ENCODE results near the gene BCL11B.

BCL11B gene

DNA sequence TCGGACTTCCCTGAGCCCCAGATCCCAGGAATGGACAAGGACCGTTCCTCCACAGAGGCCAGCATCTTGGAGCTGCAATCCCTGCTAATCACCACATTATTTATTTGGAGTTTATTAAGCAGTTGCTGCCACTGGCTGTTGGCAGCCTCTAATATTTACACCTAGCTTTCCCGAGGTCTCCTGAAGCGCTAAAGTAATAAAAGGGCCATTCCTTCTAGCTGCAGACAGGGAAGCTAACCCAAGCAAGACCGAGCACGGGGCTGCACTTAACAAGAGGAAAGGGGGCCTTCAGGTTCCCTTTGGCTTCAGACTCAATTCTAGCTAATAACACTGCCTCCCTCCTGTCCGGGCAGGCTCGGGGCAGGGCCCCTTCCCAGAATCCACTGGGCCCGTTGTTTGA lies 63.7 kb downstream of the BCL11B start:
- no peak for TF ChIP-seq CTCF (IDR thresholded peaks at IDR 0.05; ENCODE audit: low read depth, low read length, missing control alignments)
- no peak overlapping the region for H3K4me3 ChIP-seq (replicated peaks; ENCODE audit: low read depth, low read length)
- no peak for DNase-seq (ENCODE audit: extremely low read depth, low read depth)

DNA sequence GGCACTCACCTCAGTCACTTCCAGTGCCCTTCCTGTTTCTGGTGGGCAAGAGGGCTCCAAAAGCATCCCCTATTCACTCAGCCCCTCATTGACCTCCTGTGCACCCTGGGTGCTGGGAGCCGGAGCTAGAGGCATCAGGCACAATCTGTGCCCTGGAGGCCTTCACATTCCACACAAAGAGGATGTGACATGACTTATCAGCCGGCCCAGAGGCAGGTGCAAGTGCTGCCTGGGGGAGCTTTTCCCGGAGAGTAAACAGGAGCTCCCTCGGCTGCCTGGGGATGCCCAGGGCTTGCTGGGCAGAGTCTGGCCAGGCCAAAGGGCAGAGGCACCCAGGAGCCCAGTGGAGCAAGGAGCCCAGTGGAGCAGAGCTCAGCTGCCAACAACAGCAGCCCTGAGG lies 64.5 kb downstream of the BCL11B start:
- no peak overlapping the region for H3K4me3 ChIP-seq (replicated peaks; ENCODE audit: low read depth, low read length)
- DNase-seq (ENCODE audit: extremely low read depth, low read depth) = no peak
- TF ChIP-seq CTCF (IDR thresholded peaks at IDR 0.05; ENCODE audit: low read depth, low read length, missing control alignments) = no peak

DNA sequence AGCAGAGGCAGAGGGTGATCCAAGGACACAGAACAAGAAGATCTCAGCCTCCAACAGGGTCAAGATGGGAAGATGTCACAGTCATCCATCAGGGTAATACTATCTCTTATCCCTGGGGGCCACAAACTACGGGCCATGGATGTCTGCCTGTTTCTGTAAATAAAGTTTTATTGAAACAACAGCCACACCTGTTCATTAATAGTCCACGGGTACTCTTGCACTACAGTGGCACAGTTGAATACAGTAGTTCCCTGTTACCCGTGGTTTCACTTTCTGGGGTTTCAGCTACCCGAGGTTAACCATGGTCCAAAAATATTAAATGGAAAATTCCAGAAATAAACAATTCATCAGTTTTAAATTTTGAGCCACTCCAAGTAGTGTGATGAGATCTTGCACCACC lies 65.9 kb downstream of the BCL11B start:
- H3K4me3 ChIP-seq (replicated peaks; ENCODE audit: low read depth, low read length) = no peak overlapping the region
- no peak for DNase-seq (ENCODE audit: extremely low read depth, low read depth)
- TF ChIP-seq CTCF (IDR thresholded peaks at IDR 0.05; ENCODE audit: low read depth, low read length, missing control alignments) = no peak

DNA sequence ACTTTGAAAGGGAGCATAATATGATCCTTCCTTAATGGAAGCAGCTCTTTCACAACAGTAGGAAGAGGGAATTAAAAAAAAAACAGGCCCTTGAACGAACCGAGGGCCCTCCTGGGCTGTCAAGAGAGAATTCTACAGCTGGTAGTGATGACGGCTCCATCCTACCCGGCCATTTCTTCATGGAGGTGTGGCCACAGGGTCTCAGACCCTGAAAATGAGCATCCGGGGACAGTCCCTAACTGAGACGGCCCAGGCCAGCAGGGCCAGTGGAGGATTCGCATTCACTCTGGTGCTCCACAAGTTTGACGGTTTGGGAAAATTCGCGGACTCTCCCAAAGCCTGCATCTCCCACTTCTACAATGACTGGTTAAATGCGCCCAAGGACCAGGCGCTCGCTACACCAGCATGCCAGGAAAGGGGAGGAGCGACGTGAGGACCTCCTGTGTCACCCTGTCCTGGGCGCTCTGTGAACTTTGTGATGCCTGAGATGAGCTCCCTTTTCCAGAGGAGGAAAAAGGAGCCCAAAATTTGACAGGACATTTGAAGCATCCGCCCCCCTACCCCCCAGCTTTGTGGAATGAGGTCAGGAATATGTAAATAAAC lies 66.8 kb downstream of the BCL11B start:
- TF ChIP-seq CTCF (IDR thresholded peaks at IDR 0.05; ENCODE audit: low read depth, low read length, missing control alignments) = no peak
- H3K4me3 ChIP-seq (replicated peaks; ENCODE audit: low read depth, low read length) = no peak overlapping the region
- DNase-seq (ENCODE audit: extremely low read depth, low read depth) = no peak

- H3K4me3 ChIP-seq (replicated peaks; ENCODE audit: low read depth, low read length) = no peak overlapping the region
- TF ChIP-seq CTCF (IDR thresholded peaks at IDR 0.05; ENCODE audit: low read depth, low read length, missing control alignments) = no peak
- DNase-seq (ENCODE audit: extremely low read depth, low read depth) = no peak
These were observed 68.2 kb downstream of the BCL11B start for GRCh38 chr14:99203801-99204200.

- TF ChIP-seq CTCF (IDR thresholded peaks at IDR 0.05; ENCODE audit: low read depth, low read length, missing control alignments) = no peak
- H3K4me3 ChIP-seq (replicated peaks; ENCODE audit: low read depth, low read length) = no peak overlapping the region
- DNase-seq (ENCODE audit: extremely low read depth, low read depth) = no peak
These were observed 68.9 kb downstream of the BCL11B start for GRCh38 chr14:99203080-99203479.

DNA sequence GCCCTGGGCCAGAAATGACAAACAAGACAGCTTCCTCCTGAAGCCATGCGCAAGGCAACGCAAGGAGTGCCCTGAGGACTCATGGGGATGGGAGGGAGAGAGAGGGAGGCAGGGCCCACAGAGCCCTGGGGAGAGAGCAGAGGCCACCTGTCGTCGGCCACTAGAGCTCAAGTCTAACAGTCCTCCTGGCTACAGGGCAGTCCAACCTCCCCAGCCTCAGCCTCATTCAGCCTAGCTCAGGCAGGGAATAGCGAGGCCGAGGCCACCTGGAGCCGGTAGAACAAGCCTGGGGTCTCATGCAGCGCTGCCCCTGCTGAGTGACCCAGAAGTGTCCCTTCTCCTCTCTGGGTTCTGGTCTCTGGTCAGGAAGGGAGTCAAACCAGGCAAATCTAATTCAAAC lies 69.5 kb downstream of the BCL11B start:
- H3K4me3 ChIP-seq (replicated peaks; ENCODE audit: low read depth, low read length) = no peak overlapping the region
- no peak for TF ChIP-seq CTCF (IDR thresholded peaks at IDR 0.05; ENCODE audit: low read depth, low read length, missing control alignments)
- DNase-seq (ENCODE audit: extremely low read depth, low read depth) = no peak

Measured in HFF-Myc (cell line).